GM12878 (cell line): ENCODE data around the gene XRRA1. TPM values are rescaled to one million over a fixed set of nuclear protein-coding genes. Genes with fewer than 3 reads are reported as not detected.

Experiments used
- ATAC-seq: fragments of 200-7000 bp; cut with Tn5 transposase; 3 replicates; pipeline ENCODE4 v1.9.1; 2020; ENCODE audit warnings: mild to moderate bottlenecking, moderate library complexity
- BruUV-seq: library from RNA; stranded (reverse); fragments of 400-500 nt; replicated peaks from 2 replicates; lab custom pipeline; 2021; lab: Mats Ljungman, UMichigan
- CTCF ChIA-PET: fragments of 300-600 bp; sonication (Branson Sonifier 250); formaldehyde crosslinking; extraction: SDS; loops from one replicate; lab custom pipeline; 2021; ENCODE audit warnings: inconsistent platforms; lab: Yijun Ruan, JAX
- POLR2A ChIA-PET: fragments of 350-600 bp; formaldehyde crosslinking; extraction: SDS; loops from one replicate; lab custom pipeline; 2021; ENCODE audit warnings: inconsistent platforms; lab: Charles Lee
- RAD21 ChIA-PET: fragments of 300-600 bp; sonication (Branson Sonifier 250); formaldehyde crosslinking; loops from one replicate; lab custom pipeline; 2023; ENCODE audit warnings: antibody characterized with exemption; ENCODE audit not compliant: unreplicated experiment; lab: Charles Lee
- SMC1A ChIA-PET: fragments of 300-600 bp; sonication (Branson Sonifier 250); formaldehyde crosslinking; loops from one replicate; lab custom pipeline; 2023; ENCODE audit not compliant: unreplicated experiment, uncharacterized antibody; lab: Charles Lee
- DNase-seq: peaks from one replicate; pipeline ENCODE4 v3.0.0-alpha.2; 2011; ENCODE audit warnings: low read depth, low spot score
- FAIRE-seq: peaks from 3 replicates; lab custom pipeline; 2011; peaks lifted over from hg19 to GRCh38; lab: Jason Lieb, UNC
- H2AFZ ChIP-seq: 2 replicates; pipeline ENCODE4 v1.6.0; 2011; ENCODE audit warnings: low read depth, low read length, control low read depth; ENCODE audit not compliant: control insufficient read depth
- H3K27ac ChIP-seq: 2 replicates; pipeline ENCODE4 v1.5.1; 2011; ENCODE audit warnings: control low read depth; ENCODE audit not compliant: control insufficient read depth, insufficient read depth
- H3K27me3 ChIP-seq, 2 experiments: replicated peaks in 1 of 2; 2 replicates each; pipeline versions ENCODE4 v1.6.0 to v1.6.1; 2011; ENCODE audit warnings: low read length in 1 of 2; ENCODE audit not compliant: control insufficient read depth in 2 of 2, insufficient read depth in 2 of 2
- H3K36me3 ChIP-seq, 2 experiments: 2 replicates each; pipeline ENCODE4 v1.5.1; 2011; ENCODE audit warnings: low read length in 1 of 2; ENCODE audit not compliant: control insufficient read depth in 2 of 2, insufficient read depth in 2 of 2
- H3K4me1 ChIP-seq: 2 replicates; pipeline ENCODE4 v1.6.1; 2011; ENCODE audit warnings: mild to moderate bottlenecking, low read length, moderate library complexity, mixed read lengths; ENCODE audit not compliant: control insufficient read depth, insufficient read depth
- H3K4me2 ChIP-seq: 2 replicates; pipeline ENCODE4 v1.6.0; 2011; ENCODE audit warnings: control low read depth; ENCODE audit not compliant: control insufficient read depth, insufficient read depth
- H3K4me3 ChIP-seq: fragments of 200-600 bp; sonication (generic); 2 replicates; pipeline ENCODE4 v1.5.1; 2016
- H3K79me2 ChIP-seq: 2 replicates; pipeline ENCODE4 v1.6.0; 2011; ENCODE audit warnings: low read length; ENCODE audit not compliant: control insufficient read depth, insufficient read depth
- H3K9ac ChIP-seq: 2 replicates; pipeline ENCODE4 v1.8.0; 2011; ENCODE audit warnings: low read length, control low read depth, mixed read lengths; ENCODE audit not compliant: control insufficient read depth, insufficient read depth
- H3K9me3 ChIP-seq: replicated peaks from 3 replicates; pipeline ENCODE4 v1.5.1; 2011; ENCODE audit warnings: mild to moderate bottlenecking, low read length; ENCODE audit not compliant: control insufficient read depth, insufficient read depth
- H4K20me1 ChIP-seq: 2 replicates; pipeline ENCODE4 v1.6.0; 2011; ENCODE audit not compliant: control insufficient read depth, insufficient read depth
- NFIC ChIP-seq: IDR thresholded peaks from 2 replicates; pipeline ENCODE4 v1.6.1; 2012; ENCODE audit warnings: low read depth, mild to moderate bottlenecking, inconsistent platforms, low read length, moderate library complexity
- SP1 ChIP-seq: IDR thresholded peaks from one replicate; pipeline ENCODE4 v1.6.1; 2011; ENCODE audit warnings: low read depth, low read length
- ZNF622 ChIP-seq: fragments of 450-650 bp; IDR thresholded peaks from 2 replicates; pipeline ENCODE4 v1.6.1; 2017; ENCODE audit warnings: mild to moderate bottlenecking, inconsistent platforms
- whole genome bisulfite sequencing: methylation state at CpG from one replicate; pipeline ENCODE4 v1.1.6; 2016; ENCODE audit warnings: low lambda C conversion rate; ENCODE audit not compliant: insufficient replicate concordance, insufficient coverage; ENCODE audit errors: missing lambda C conversion rate; 5-methylcytosine and 5-hydroxymethylcytosine counted together
- in situ Hi-C: fragments of 300-500 bp; cut with MboI; formaldehyde crosslinking; loops from 9 replicates; pipeline ENCODE4 v1.14.3; 2018; ENCODE audit warnings: mixed read lengths
- intact Hi-C: fragments of 100-400 bp; cut with micrococcal nuclease; formaldehyde crosslinking; loops from one replicate; pipeline ENCODE4 v1.14.2; 2022; ENCODE audit not compliant: unreplicated experiment
- polyA plus RNA-seq, 11 experiments: library from polyadenylated mRNA; depleted of rRNA in 4 of 11; unstranded in 6 of 11; stranded (reverse) in 5 of 11; fragments of >200 nt; fragmentation: Nextera tagmentation in 4 of 11; fragmentation: Illumina TruSeq in 1 of 11; extraction: Ambion mirVana in 4 of 11; extraction: Trizol in 1 of 11; gene quantifications; 1 replicate in 1 of 11; 2 replicates in 10 of 11; pipeline versions ENCODE4 v1.2.1 to v1.2.3, GENCODE V29; 2011 to 2016; ENCODE audit warnings: inconsistent platforms in 2 of 11, missing spikeins in 2 of 11, low read depth in 1 of 11
- total RNA-seq, 4 experiments: library from RNA; depleted of rRNA in 3 of 4; stranded (reverse); fragments of >200 nt in 3 of 4; fragmentation: Illumina TruSeq in 1 of 4; extraction: Trizol in 1 of 4; gene quantifications; 2 replicates each; pipeline versions ENCODE4 v1.2.1 to v1.2.3, GENCODE V29; 2013 to 2021
- TF ChIP-seq, protein P1 (sequence below): fragments of 450-650 bp; IDR thresholded peaks from 2 replicates; pipeline ENCODE4 v1.6.1; 2017; ENCODE audit warnings: low read depth, mild to moderate bottlenecking, moderate library complexity
- TF ChIP-seq, protein P2 (sequence below): fragments of 450-650 bp; IDR thresholded peaks from 2 replicates; pipeline ENCODE4 v1.6.1; 2017; ENCODE audit warnings: mild to moderate bottlenecking
- TF ChIP-seq, protein P3 (sequence below): fragments of 150-350 bp; IDR thresholded peaks from 2 replicates; pipeline ENCODE4 v1.6.1; 2016; ENCODE audit warnings: low read depth, low read length
- TF ChIP-seq, protein P4 (sequence below): fragments of 450-650 bp; IDR thresholded peaks from 2 replicates; pipeline ENCODE4 v1.6.1; 2017; ENCODE audit warnings: mild to moderate bottlenecking, moderate library complexity
- TF ChIP-seq, protein P5 (sequence below): IDR thresholded peaks from 2 replicates; pipeline ENCODE4 v1.6.1; 2011; ENCODE audit warnings: borderline replicate concordance, low read depth, mild to moderate bottlenecking, moderate library complexity, mixed read lengths, low read length; ENCODE audit not compliant: insufficient read depth; ENCODE audit errors: extremely low read length

XRRA1 gene
- total and polyA plus RNA-seq, 10 of the 15 experiments (the other 5 are each of a cell fraction or from before 2014, with no cell fraction given): 2.5 to 8.8 (median 4.6) TPM

DNA sequence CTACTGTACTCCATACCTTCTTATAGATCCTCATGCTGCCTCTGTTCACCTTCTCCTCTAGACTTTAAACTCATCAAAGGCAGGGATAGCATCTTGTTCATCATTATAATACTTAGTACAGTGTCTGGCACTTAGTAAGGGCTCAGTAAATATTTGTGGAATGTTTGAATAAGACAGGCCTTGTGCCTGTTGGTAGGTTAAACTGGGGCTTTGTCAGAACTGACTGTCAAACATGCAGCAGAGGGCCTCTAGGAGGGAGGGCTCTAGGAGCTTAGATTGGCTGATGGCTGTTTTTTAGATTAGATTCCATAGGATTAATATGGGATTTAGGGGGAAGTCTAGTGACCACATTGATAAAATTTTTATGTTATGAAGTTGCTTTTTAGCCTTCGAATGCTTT, 129.5 kb downstream of the XRRA1 start:
- Histone ChIP-seq H3K79me2 (no peaks in the 10 kb centered on the region), H3K4me1 (no peaks in the 10 kb centered on the region), H3K27me3 (no peaks in the 10 kb centered on the region), H3K9me3 (peaks cover under 1% of the 10 kb centered on the region; the same call in 2 of the 3 replicates), H3K4me3 (no peak overlapping the region), H3K27ac (no peak overlapping the region), H4K20me1 (no peaks in the 10 kb centered on the region), H3K4me2 (no peak overlapping the region), H3K9ac (no peak overlapping the region), H3K36me3 (peaks cover 0 to 22% of the 10 kb centered on the region in 2 experiments; a peak in 3 of 4 replicates), H2AFZ (no peak overlapping the region)
- RAD21 ChIA-PET: no interaction called here
- CTCF ChIA-PET: no interaction called here
- SMC1A ChIA-PET: no interaction called here
- WGBS: 95% methylated on average over 1 of the region's 1 CpG
- DNase-seq (no peak), ATAC-seq (no peak), FAIRE-seq (no peak)
- POLR2A ChIA-PET: interaction anchor here (0.5 kb wide), 1 partner anchor 320 kb away, joined by 4 read pairs; no protein-coding TSS in a partner anchor
- BruUV-seq: no TSS peak
- intact Hi-C loops: loop anchor here (5.0 kb wide), 1 partner anchor 52 kb away; no protein-coding TSS in a partner anchor
- in situ Hi-C loops: no loop called here
- TF ChIP-seq, protein P1, sequence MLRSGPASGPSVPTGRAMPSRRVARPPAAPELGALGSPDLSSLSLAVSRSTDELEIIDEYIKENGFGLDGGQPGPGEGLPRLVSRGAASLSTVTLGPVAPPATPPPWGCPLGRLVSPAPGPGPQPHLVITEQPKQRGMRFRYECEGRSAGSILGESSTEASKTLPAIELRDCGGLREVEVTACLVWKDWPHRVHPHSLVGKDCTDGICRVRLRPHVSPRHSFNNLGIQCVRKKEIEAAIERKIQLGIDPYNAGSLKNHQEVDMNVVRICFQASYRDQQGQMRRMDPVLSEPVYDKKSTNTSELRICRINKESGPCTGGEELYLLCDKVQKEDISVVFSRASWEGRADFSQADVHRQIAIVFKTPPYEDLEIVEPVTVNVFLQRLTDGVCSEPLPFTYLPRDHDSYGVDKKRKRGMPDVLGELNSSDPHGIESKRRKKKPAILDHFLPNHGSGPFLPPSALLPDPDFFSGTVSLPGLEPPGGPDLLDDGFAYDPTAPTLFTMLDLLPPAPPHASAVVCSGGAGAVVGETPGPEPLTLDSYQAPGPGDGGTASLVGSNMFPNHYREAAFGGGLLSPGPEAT: no peak
- TF ChIP-seq ZNF622 (no peak), NFIC (no peak), SP1 (no peak)
- TF ChIP-seq, protein P2, sequence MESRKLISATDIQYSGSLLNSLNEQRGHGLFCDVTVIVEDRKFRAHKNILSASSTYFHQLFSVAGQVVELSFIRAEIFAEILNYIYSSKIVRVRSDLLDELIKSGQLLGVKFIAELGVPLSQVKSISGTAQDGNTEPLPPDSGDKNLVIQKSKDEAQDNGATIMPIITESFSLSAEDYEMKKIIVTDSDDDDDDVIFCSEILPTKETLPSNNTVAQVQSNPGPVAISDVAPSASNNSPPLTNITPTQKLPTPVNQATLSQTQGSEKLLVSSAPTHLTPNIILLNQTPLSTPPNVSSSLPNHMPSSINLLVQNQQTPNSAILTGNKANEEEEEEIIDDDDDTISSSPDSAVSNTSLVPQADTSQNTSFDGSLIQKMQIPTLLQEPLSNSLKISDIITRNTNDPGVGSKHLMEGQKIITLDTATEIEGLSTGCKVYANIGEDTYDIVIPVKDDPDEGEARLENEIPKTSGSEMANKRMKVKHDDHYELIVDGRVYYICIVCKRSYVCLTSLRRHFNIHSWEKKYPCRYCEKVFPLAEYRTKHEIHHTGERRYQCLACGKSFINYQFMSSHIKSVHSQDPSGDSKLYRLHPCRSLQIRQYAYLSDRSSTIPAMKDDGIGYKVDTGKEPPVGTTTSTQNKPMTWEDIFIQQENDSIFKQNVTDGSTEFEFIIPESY: no peak
- TF ChIP-seq, protein P3, sequence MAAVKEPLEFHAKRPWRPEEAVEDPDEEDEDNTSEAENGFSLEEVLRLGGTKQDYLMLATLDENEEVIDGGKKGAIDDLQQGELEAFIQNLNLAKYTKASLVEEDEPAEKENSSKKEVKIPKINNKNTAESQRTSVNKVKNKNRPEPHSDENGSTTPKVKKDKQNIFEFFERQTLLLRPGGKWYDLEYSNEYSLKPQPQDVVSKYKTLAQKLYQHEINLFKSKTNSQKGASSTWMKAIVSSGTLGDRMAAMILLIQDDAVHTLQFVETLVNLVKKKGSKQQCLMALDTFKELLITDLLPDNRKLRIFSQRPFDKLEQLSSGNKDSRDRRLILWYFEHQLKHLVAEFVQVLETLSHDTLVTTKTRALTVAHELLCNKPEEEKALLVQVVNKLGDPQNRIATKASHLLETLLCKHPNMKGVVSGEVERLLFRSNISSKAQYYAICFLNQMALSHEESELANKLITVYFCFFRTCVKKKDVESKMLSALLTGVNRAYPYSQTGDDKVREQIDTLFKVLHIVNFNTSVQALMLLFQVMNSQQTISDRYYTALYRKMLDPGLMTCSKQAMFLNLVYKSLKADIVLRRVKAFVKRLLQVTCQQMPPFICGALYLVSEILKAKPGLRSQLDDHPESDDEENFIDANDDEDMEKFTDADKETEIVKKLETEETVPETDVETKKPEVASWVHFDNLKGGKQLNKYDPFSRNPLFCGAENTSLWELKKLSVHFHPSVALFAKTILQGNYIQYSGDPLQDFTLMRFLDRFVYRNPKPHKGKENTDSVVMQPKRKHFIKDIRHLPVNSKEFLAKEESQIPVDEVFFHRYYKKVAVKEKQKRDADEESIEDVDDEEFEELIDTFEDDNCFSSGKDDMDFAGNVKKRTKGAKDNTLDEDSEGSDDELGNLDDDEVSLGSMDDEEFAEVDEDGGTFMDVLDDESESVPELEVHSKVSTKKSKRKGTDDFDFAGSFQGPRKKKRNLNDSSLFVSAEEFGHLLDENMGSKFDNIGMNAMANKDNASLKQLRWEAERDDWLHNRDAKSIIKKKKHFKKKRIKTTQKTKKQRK: no peak
- TF ChIP-seq, protein P4, sequence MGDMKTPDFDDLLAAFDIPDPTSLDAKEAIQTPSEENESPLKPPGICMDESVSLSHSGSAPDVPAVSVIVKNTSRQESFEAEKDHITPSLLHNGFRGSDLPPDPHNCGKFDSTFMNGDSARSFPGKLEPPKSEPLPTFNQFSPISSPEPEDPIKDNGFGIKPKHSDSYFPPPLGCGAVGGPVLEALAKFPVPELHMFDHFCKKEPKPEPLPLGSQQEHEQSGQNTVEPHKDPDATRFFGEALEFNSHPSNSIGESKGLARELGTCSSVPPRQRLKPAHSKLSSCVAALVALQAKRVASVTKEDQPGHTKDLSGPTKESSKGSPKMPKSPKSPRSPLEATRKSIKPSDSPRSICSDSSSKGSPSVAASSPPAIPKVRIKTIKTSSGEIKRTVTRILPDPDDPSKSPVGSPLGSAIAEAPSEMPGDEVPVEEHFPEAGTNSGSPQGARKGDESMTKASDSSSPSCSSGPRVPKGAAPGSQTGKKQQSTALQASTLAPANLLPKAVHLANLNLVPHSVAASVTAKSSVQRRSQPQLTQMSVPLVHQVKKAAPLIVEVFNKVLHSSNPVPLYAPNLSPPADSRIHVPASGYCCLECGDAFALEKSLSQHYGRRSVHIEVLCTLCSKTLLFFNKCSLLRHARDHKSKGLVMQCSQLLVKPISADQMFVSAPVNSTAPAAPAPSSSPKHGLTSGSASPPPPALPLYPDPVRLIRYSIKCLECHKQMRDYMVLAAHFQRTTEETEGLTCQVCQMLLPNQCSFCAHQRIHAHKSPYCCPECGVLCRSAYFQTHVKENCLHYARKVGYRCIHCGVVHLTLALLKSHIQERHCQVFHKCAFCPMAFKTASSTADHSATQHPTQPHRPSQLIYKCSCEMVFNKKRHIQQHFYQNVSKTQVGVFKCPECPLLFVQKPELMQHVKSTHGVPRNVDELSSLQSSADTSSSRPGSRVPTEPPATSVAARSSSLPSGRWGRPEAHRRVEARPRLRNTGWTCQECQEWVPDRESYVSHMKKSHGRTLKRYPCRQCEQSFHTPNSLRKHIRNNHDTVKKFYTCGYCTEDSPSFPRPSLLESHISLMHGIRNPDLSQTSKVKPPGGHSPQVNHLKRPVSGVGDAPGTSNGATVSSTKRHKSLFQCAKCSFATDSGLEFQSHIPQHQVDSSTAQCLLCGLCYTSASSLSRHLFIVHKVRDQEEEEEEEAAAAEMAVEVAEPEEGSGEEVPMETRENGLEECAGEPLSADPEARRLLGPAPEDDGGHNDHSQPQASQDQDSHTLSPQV: no peak
- TF ChIP-seq, protein P5, sequence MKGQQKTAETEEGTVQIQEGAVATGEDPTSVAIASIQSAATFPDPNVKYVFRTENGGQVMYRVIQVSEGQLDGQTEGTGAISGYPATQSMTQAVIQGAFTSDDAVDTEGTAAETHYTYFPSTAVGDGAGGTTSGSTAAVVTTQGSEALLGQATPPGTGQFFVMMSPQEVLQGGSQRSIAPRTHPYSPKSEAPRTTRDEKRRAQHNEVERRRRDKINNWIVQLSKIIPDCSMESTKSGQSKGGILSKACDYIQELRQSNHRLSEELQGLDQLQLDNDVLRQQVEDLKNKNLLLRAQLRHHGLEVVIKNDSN: no peak
